Vagina (tissue), 2 donors: Measurements from ENCODE around the gene INAFM2.

Experiments
- POLR2A ChIP-seq, 2 donors: fragments of 450-650 bp; IDR thresholded peaks; one replicate each; pipeline ENCODE4 v1.6.1; 2017; ENCODE audit warnings: antibody characterized with exemption in 2 of 2, mild to moderate bottlenecking in 2 of 2, moderate library complexity in 2 of 2
- POLR2AphosphoS5 ChIP-seq, 2 donors: sonication (generic); formaldehyde crosslinking; IDR thresholded peaks; one replicate each; pipeline ENCODE4 v1.9.0; 2017; ENCODE audit warnings: antibody characterized with exemption in 2 of 2, mild to moderate bottlenecking in 2 of 2, low read depth in 1 of 2; ENCODE audit not compliant: insufficient read depth in 1 of 2
- TF ChIP-seq, protein P1 (sequence below), 3 experiments: fragments of 450-650 bp in 2 of 3; fragments of 200-600 bp in 1 of 3; sonication (generic) in 1 of 3; IDR thresholded peaks; one replicate each; pipeline ENCODE4 v1.5.1; 2017 to 2019; ENCODE audit warnings: antibody characterized with exemption in 3 of 3, mild to moderate bottlenecking in 2 of 3, moderate library complexity in 2 of 3

GRCh38 chr15:40337597-40337996, 14.1 kb downstream of the INAFM2 start:
- TF ChIP-seq POLR2AphosphoS5 (IDR thresholded peaks at IDR 0.05; ENCODE audit: insufficient read depth in 1 of 2, low read depth in 1 of 2) (no peak), POLR2A (IDR thresholded peaks at IDR 0.05) (no peak)
- TF ChIP-seq, protein P1, sequence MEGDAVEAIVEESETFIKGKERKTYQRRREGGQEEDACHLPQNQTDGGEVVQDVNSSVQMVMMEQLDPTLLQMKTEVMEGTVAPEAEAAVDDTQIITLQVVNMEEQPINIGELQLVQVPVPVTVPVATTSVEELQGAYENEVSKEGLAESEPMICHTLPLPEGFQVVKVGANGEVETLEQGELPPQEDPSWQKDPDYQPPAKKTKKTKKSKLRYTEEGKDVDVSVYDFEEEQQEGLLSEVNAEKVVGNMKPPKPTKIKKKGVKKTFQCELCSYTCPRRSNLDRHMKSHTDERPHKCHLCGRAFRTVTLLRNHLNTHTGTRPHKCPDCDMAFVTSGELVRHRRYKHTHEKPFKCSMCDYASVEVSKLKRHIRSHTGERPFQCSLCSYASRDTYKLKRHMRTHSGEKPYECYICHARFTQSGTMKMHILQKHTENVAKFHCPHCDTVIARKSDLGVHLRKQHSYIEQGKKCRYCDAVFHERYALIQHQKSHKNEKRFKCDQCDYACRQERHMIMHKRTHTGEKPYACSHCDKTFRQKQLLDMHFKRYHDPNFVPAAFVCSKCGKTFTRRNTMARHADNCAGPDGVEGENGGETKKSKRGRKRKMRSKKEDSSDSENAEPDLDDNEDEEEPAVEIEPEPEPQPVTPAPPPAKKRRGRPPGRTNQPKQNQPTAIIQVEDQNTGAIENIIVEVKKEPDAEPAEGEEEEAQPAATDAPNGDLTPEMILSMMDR (IDR thresholded peaks at IDR 0.05): no peak
